Liver (tissue), 9 donors: ENCODE results near the gene GRIA1. TPM values are rescaled to one million over a fixed set of nuclear protein-coding genes. Genes with fewer than 3 reads are reported as not detected.

ENCODE experiments used
- DNase-seq: peaks from one replicate; pipeline ENCODE4 v3.0.0-alpha.2; 2017; ENCODE audit warnings: low spot score
- H3K27ac ChIP-seq, 2 donors: one replicate each; pipeline ENCODE4 v1.7.0; 2013; ENCODE audit warnings: inconsistent platforms in 2 of 2, low read length in 2 of 2, control low read depth in 1 of 2, low read depth in 1 of 2, mild to moderate bottlenecking in 1 of 2
- H3K27me3 ChIP-seq, 4 donors: one replicate each; pipeline versions ENCODE4 v1.6.1 to v1.7.0; 2013; ENCODE audit warnings: low read length in 3 of 4, inconsistent platforms in 1 of 4, mild to moderate bottlenecking in 1 of 4, moderate library complexity in 1 of 4; ENCODE audit not compliant: control insufficient read depth in 4 of 4, insufficient read depth in 4 of 4
- H3K36me3 ChIP-seq, 4 donors: one replicate each; pipeline versions ENCODE4 v1.6.1 to v1.7.0; 2013; ENCODE audit warnings: low read length in 3 of 4, mild to moderate bottlenecking in 3 of 4, low read depth in 1 of 4, moderate library complexity in 1 of 4; ENCODE audit not compliant: control insufficient read depth in 4 of 4, insufficient read depth in 3 of 4
- H3K4me1 ChIP-seq, 4 donors: one replicate each; pipeline versions ENCODE4 v1.6.1 to v1.7.0; 2013; ENCODE audit warnings: low read length in 3 of 4, mild to moderate bottlenecking in 3 of 4, moderate library complexity in 1 of 4; ENCODE audit not compliant: control insufficient read depth in 4 of 4, insufficient read depth in 4 of 4
- H3K4me3 ChIP-seq, 3 donors: one replicate each; pipeline versions ENCODE4 v1.6.1 to v1.7.0; 2013; ENCODE audit warnings: low read length in 3 of 3, control low read depth in 1 of 3, low read depth in 1 of 3, mild to moderate bottlenecking in 1 of 3
- H3K9ac ChIP-seq, 2 donors: one replicate each; pipeline ENCODE4 v1.7.0; 2013; ENCODE audit warnings: low read length in 2 of 2, mild to moderate bottlenecking in 2 of 2, moderate library complexity in 2 of 2, control low read depth in 1 of 2, low read depth in 1 of 2
- H3K9me3 ChIP-seq, 4 donors: one replicate each; pipeline versions ENCODE4 v1.6.1 to v1.7.0; 2013; ENCODE audit warnings: low read length in 3 of 4; ENCODE audit not compliant: control insufficient read depth in 4 of 4
- FOXA1 ChIP-seq: IDR thresholded peaks from 2 replicates; pipeline ENCODE4 v1.6.1; 2016; ENCODE audit warnings: antibody characterized with exemption
- FOXA2 ChIP-seq: IDR thresholded peaks from 2 replicates; pipeline ENCODE4 v1.6.1; 2016; ENCODE audit warnings: antibody characterized with exemption
- GABPA ChIP-seq, 2 donors: IDR thresholded peaks in 1 of 2; conservative IDR thresholded peaks in 1 of 2; 2 replicates each; pipeline ENCODE4 v1.6.1; 2016; ENCODE audit warnings: antibody characterized with exemption in 2 of 2, mild to moderate bottlenecking in 1 of 2, moderate library complexity in 1 of 2
- HNF4A ChIP-seq, 2 donors: conservative IDR thresholded peaks; 2 replicates each; pipeline ENCODE4 v1.6.1; 2016; ENCODE audit warnings: antibody characterized with exemption in 2 of 2, mild to moderate bottlenecking in 2 of 2
- HNF4G ChIP-seq: IDR thresholded peaks from 2 replicates; pipeline ENCODE4 v1.6.1; 2016; ENCODE audit warnings: antibody characterized with exemption
- JUND ChIP-seq, 2 donors: IDR thresholded peaks; 2 replicates each; pipeline ENCODE4 v1.6.1; 2016; ENCODE audit warnings: antibody characterized with exemption in 2 of 2
- NR2F2 ChIP-seq: IDR thresholded peaks from 2 replicates; pipeline ENCODE4 v1.6.1; 2016; ENCODE audit warnings: antibody characterized with exemption
- RAD21 ChIP-seq, 2 donors: IDR thresholded peaks; 2 replicates each; pipeline ENCODE4 v1.6.1; 2016; ENCODE audit warnings: antibody characterized with exemption in 2 of 2, mild to moderate bottlenecking in 2 of 2
- RXRA ChIP-seq, 2 donors: IDR thresholded peaks; 2 replicates each; pipeline ENCODE4 v1.6.1; 2017 to 2018; ENCODE audit warnings: antibody characterized with exemption in 2 of 2, mild to moderate bottlenecking in 1 of 2
- TAF1 ChIP-seq: conservative IDR thresholded peaks from 2 replicates; pipeline ENCODE4 v1.6.1; 2016; ENCODE audit warnings: antibody characterized with exemption, mild to moderate bottlenecking
- YY1 ChIP-seq: IDR thresholded peaks from 2 replicates; pipeline ENCODE4 v1.6.1; 2016; ENCODE audit warnings: antibody characterized with exemption, mild to moderate bottlenecking
- WGBS: extraction: QIAGEN DNeasy Blood & Tissue Kit; methylation state at CpG from one replicate; pipeline ENCODE4 v1.1.7; 2013; 5-methylcytosine and 5-hydroxymethylcytosine counted together
- polyA plus RNA-seq, 2 donors: library from polyadenylated mRNA; stranded (reverse) in 1 of 2; unstranded in 1 of 2; fragments of 200-250 nt in 1 of 2; fragments of >200 nt in 1 of 2; fragmentation: Nextera tagmentation in 1 of 2; extraction: Ambion mirVana in 1 of 2; gene quantifications; one replicate each; pipeline versions ENCODE4 v1.2.1 to v1.2.3, GENCODE V29; 2013 to 2015
- total RNA-seq, 2 donors: library from RNA; depleted of rRNA; stranded (reverse); fragments of >200 nt; gene quantifications; one replicate each; pipeline ENCODE4 v1.2.3, GENCODE V29; 2014
- TF ChIP-seq, protein P1 (sequence below): fragments of 150-350 bp; IDR thresholded peaks from 2 replicates; pipeline ENCODE4 v1.5.1; 2017; ENCODE audit warnings: improper control_type of control experiment, low read depth, low read length; ENCODE audit not compliant: missing input control
- TF ChIP-seq, protein P2 (sequence below): IDR thresholded peaks from 2 replicates; pipeline ENCODE4 v1.6.1; 2016; ENCODE audit warnings: antibody characterized with exemption
- TF ChIP-seq, protein P3 (sequence below): IDR thresholded peaks from 2 replicates; pipeline ENCODE4 v1.6.1; 2016; ENCODE audit warnings: antibody characterized with exemption, mild to moderate bottlenecking
- donor health status: healthy.
- donor health status: healthy.
- donor health status: healthy.
- donor health status: healthy.
- donor health status: healthy.

The GRIA1 gene
- total and polyA plus RNA-seq, 4 donors, result 0.08 TPM; not detected in 3

DNA sequence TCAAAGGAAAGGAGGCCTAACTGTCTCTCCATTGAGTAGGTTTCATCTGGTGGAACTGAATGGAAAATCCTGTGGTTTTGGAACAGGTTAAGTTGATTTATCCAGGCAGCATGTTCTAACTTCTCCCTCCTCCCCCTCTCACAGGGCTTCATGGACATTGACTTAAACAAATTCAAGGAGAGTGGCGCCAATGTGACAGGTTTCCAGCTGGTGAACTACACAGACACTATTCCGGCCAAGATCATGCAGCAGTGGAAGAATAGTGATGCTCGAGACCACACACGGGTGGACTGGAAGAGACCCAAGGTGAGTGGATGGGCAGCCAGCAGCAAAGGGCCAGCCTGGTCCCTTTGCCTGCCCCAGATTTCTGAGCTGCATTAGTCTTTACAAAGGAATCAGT lies 183.9 kb downstream of the GRIA1 start:
- Histone ChIP-seq H3K36me3 (no peaks in the 10 kb centered on the region), H3K9ac (no peak overlapping the region), H3K4me1 (no peaks in the 10 kb centered on the region), H3K9me3 (no peaks in the 10 kb centered on the region), H3K4me3 (no peak overlapping the region), H3K27me3 (no peaks in the 10 kb centered on the region), H3K27ac (no peak overlapping the region)
- TF ChIP-seq JUND (IDR thresholded peaks at IDR 0.05), result no peak
- no peak for TF ChIP-seq NR2F2
- no peak for TF ChIP-seq TAF1
- TF ChIP-seq, protein P1, sequence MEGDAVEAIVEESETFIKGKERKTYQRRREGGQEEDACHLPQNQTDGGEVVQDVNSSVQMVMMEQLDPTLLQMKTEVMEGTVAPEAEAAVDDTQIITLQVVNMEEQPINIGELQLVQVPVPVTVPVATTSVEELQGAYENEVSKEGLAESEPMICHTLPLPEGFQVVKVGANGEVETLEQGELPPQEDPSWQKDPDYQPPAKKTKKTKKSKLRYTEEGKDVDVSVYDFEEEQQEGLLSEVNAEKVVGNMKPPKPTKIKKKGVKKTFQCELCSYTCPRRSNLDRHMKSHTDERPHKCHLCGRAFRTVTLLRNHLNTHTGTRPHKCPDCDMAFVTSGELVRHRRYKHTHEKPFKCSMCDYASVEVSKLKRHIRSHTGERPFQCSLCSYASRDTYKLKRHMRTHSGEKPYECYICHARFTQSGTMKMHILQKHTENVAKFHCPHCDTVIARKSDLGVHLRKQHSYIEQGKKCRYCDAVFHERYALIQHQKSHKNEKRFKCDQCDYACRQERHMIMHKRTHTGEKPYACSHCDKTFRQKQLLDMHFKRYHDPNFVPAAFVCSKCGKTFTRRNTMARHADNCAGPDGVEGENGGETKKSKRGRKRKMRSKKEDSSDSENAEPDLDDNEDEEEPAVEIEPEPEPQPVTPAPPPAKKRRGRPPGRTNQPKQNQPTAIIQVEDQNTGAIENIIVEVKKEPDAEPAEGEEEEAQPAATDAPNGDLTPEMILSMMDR, result no peak
- no peak for TF ChIP-seq FOXA2
- no peak for TF ChIP-seq HNF4G
- no peak for TF ChIP-seq RXRA (IDR thresholded peaks at IDR 0.05)
- no peak for TF ChIP-seq HNF4A (conservative IDR thresholded peaks at IDR 0.05)
- DNase-seq, result no peak
- whole genome bisulfite sequencing, result 95% methylated on average over 4 of the region's 4 CpGs

DNA sequence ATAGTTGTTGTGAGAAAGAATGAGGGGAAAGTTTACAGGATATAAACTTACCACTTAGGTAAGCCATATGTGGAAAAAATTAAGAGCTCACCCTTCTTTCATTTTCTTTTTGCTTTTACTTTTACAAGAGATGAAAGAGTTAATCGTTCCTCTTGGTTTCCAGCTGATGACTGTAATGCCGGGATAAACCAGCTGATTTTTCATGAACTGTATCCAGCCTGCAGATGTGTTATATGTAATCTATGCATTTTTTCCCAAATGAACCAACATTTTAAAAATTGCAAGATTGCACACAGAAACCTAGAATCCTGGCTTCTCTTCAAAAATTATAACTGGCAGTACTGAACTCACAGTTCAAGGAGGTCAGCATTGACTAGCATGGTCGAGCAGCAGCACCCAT lies 185.9 kb downstream of the GRIA1 start:
- no peak for DNase-seq
- Histone ChIP-seq H3K36me3 (no peaks in the 10 kb centered on the region), H3K9ac (no peak overlapping the region), H3K9me3 (no peaks in the 10 kb centered on the region), H3K27me3 (no peaks in the 10 kb centered on the region), H3K4me1 (no peaks in the 10 kb centered on the region), H3K27ac (no peak overlapping the region), H3K4me3 (no peak overlapping the region)
- 47% methylated on average over 3 of the region's 3 CpGs for WGBS
- TF ChIP-seq RAD21 (IDR thresholded peaks at IDR 0.05) (no peak), TAF1 (no peak), HNF4A (conservative IDR thresholded peaks at IDR 0.05) (no peak), FOXA1 (no peak), FOXA2 (no peak), NR2F2 (no peak), GABPA (IDR thresholded peaks at IDR 0.05 in 1 of 2, conservative IDR thresholded peaks at IDR 0.05 in 1 of 2) (no peak), YY1 (no peak)

DNA sequence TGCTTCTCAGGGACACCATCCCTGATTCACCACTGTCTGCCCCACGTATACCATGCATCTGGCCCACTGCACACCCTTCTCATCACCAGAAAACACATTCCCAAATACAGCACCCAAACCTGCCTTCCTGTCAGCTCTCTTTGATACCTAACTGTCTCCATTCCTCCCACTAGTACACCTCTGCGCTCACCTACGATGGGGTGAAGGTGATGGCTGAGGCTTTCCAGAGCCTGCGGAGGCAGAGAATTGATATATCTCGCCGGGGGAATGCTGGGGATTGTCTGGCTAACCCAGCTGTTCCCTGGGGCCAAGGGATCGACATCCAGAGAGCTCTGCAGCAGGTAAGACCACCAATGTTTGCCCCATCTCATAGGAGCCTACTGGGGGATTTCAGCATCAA lies 186.4 kb downstream of the GRIA1 start:
- Histone ChIP-seq H3K4me3 (no peak overlapping the region), H3K4me1 (no peaks in the 10 kb centered on the region), H3K9ac (no peak overlapping the region), H3K27me3 (no peaks in the 10 kb centered on the region), H3K27ac (no peak overlapping the region), H3K36me3 (no peaks in the 10 kb centered on the region), H3K9me3 (no peaks in the 10 kb centered on the region)
- 80% methylated on average over 7 of the region's 7 CpGs for WGBS
- no peak for DNase-seq
- no peak for TF ChIP-seq FOXA2
- no peak for TF ChIP-seq RXRA (IDR thresholded peaks at IDR 0.05)
- TF ChIP-seq RAD21 (IDR thresholded peaks at IDR 0.05), result no peak
- TF ChIP-seq, protein P2, sequence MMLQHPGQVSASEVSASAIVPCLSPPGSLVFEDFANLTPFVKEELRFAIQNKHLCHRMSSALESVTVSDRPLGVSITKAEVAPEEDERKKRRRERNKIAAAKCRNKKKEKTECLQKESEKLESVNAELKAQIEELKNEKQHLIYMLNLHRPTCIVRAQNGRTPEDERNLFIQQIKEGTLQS, result no peak
- TF ChIP-seq, protein P1, result no peak
- no peak for TF ChIP-seq TAF1
- no peak for TF ChIP-seq YY1
- TF ChIP-seq, protein P3, sequence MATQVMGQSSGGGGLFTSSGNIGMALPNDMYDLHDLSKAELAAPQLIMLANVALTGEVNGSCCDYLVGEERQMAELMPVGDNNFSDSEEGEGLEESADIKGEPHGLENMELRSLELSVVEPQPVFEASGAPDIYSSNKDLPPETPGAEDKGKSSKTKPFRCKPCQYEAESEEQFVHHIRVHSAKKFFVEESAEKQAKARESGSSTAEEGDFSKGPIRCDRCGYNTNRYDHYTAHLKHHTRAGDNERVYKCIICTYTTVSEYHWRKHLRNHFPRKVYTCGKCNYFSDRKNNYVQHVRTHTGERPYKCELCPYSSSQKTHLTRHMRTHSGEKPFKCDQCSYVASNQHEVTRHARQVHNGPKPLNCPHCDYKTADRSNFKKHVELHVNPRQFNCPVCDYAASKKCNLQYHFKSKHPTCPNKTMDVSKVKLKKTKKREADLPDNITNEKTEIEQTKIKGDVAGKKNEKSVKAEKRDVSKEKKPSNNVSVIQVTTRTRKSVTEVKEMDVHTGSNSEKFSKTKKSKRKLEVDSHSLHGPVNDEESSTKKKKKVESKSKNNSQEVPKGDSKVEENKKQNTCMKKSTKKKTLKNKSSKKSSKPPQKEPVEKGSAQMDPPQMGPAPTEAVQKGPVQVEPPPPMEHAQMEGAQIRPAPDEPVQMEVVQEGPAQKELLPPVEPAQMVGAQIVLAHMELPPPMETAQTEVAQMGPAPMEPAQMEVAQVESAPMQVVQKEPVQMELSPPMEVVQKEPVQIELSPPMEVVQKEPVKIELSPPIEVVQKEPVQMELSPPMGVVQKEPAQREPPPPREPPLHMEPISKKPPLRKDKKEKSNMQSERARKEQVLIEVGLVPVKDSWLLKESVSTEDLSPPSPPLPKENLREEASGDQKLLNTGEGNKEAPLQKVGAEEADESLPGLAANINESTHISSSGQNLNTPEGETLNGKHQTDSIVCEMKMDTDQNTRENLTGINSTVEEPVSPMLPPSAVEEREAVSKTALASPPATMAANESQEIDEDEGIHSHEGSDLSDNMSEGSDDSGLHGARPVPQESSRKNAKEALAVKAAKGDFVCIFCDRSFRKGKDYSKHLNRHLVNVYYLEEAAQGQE, result no peak
